Hematopoietic multipotent progenitor cell treated with erythropoietin and hydrocortisone succinate and interleukin-3 and kit ligand, for 4 days (in vitro differentiated cells): ENCODE data around the gene ARID1B.
"Not testable (repeated sequence)": the region's sequence is repeated elsewhere in the genome, so short reads cannot be mapped to it uniquely, and the experiment has no call there.

Source experiments
- DNase-seq: peaks from one replicate; pipeline ENCODE4 v3.0.0-alpha.2; 2015

Gene ARID1B

DNA sequence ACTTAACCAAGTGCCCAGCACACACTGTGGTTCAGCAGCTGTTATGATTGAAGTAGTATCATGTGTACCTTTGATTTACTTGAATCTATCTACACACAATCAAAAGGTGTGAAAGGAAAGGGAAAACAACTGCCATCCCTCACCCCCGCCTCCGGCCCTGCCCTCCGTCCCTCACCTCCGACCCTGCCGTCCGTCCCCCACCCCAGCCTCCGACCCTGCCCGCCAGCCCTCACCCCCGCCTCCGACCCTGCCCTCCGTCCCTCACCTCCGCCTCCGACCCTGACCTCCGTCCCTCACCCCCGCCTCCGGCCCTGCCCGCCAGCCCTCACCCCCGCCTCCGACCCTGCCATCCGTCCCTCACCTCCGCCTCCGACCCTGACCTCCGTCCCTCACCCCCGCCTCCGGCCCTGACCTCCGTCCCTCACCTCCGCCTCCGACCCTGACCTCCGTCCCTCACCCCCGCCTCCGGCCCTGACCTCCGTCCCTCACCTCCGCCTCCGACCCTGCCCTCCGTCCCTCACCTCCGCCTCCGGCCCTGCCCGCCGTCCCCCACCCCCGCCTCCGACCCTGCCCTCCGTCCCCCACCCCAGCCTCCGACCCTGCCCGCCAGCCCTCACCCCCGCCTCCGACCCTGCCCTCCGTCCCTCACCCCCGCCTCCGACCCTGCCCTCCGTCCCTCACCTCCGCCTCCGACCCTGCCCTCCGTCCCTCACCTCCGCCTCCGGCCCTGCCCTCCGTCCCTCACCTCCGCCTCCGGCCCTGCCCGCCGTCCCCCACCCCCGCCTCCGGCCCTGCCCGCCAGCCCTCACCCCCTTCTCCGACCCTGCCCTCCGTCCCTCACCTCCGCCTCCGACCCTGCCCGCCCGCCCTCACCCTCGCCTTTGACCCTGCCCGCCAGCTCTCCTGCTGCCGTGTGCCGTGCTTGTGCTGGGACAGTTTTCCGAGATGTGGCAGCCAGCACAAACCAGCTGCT, 370.2 kb downstream of the ARID1B start:
- not testable (repeated sequence) for DNase-seq

GRCh38 chr6:157148391-157149323, 371.5 kb downstream of the ARID1B start:
- no peak for DNase-seq

GRCh38 chr6:157150076-157150475, 372.9 kb downstream of the ARID1B start:
- no peak for DNase-seq

DNA sequence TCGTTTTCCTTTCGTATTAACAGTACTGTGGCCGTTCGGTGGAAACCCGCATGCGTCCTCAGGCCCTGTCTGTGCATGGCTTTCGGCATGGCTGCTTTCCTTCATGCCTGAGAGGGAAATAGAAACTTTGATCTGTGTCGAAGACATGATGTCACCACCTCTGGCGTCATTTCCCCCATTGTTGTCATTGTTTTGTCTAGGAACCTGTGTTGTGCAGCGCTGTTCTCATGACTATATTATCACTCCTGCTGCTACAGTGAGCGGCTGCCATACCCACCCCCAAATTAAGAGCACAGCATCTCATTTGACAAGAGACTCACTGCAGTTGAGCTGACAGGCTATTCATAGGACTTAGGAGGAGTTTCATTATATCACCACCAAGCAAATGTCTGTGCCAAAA, 373.9 kb downstream of the ARID1B start:
- no peak for DNase-seq

- DNase-seq: no peak
Observed at GRCh38 chr6:157151989-157152388, 374.8 kb downstream of the ARID1B start.

- peak; percentile 23 for DNase-seq
Observed at GRCh38 chr6:157152556-157152955, 375.4 kb downstream of the ARID1B start.

- no peak for DNase-seq
Observed at GRCh38 chr6:157155804-157156203, 378.6 kb downstream of the ARID1B start.

- DNase-seq: no peak
Observed at GRCh38 chr6:157157258-157157657, 380.1 kb downstream of the ARID1B start.

GRCh38 chr6:157158456-157158855, 381.3 kb downstream of the ARID1B start:
- no peak for DNase-seq

DNA sequence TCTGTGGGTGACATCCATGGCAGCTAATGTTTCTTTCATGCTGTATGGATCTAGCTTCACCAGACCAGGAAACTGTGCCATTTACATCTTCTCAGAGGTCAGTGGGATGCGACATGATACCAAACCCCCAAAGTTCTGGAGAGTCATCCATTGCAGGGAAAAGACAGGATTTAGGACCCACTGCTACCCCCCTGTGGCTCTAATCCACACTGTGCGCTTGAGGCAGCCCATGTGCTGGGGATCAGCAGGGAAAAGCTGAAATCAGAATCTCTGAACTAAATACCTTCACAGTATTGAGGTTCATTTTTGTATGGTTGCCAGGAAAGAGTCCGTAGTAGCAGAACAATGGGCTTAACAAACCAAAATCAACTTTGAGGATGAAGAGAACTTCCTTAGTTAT, 381.7 kb downstream of the ARID1B start:
- no peak for DNase-seq

DNA sequence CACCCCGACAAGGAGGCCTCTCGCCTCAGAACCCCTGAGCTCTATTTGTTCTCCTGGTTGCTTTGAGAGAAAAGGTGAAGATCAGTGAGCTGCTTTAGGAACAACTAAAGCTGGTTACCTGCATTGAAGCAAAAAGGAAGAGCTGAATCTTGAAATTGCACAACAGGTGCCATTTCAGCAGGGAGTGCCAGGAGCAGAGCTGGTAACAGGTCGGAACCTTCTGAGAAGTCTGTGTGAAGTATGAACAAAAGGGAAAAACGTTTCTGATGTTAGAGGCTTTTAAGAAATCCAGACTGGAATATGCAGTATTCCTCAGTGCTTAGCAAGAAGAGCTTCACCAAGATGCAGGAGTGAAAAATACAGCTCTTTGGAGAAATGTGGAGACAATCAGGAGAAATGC, 382.2 kb downstream of the ARID1B start:
- no peak for DNase-seq

GRCh38 chr6:157161912-157162311, 384.7 kb downstream of the ARID1B start:
- DNase-seq: no peak

GRCh38 chr6:157162766-157163433, 385.7 kb downstream of the ARID1B start:
- no peak for DNase-seq

DNA sequence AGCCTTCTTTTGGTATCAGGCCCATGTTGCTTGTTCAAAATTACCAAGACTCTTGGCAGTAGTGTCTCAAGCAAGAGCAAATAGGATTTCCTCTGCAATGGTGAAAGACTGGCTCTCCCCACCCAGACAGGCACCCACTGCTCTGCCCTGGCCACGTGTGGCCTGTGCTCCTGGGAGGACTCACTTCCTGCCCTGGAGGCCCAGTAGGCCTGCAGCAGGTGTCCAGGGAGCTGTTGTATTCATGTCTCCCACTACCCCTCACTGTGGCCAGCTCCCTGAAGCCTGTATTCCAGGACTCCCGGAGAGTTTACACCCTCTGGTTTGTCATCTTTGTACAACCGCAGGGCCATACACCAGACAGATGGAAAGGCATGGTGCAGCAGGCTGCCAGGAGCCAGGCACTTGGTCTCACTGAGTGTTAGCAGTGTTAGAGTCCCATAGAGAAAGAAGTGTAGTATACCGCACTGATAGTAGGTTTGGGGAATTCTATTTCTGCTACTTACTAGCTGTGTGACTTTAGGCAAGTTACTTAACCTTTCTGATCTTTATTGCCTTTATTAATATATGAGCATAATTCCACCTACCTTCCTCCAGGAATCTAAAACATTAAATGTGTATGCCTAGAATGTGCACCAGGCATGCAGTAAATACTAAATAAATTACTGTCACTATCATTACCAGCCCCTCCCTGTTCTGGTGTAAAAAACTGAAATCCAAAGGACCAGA, 386.4 kb downstream of the ARID1B start:
- no peak for DNase-seq

- no peak for DNase-seq
Observed at GRCh38 chr6:157164972-157165371, 387.8 kb downstream of the ARID1B start.

- no peak for DNase-seq
Observed at GRCh38 chr6:157166784-157167183, 389.6 kb downstream of the ARID1B start.

- DNase-seq: no peak
Observed at GRCh38 chr6:157167837-157168236, 390.7 kb downstream of the ARID1B start.

DNA sequence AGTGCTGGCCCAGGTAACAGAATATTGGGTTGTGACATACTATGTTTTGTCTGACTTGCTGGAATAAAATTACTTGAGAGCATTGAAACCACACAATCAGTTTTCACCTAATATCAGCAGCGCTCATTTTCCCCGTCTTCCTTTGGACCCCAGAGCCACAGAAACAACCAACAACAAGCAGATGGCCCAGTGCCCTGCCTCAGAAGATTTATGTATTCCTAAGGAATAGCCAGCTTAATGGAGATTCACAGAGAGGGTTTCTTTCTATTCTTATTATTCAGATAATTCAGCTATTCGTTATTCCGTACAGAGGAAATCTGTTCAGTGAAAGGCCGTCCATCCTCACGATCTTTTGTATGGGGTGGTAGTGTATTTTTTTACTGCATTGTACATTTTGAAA, 391.3 kb downstream of the ARID1B start:
- no peak for DNase-seq

- DNase-seq: no peak
Observed at GRCh38 chr6:157169226-157169625, 392.0 kb downstream of the ARID1B start.

- no peak for DNase-seq
Observed at GRCh38 chr6:157169656-157170055, 392.5 kb downstream of the ARID1B start.

DNA sequence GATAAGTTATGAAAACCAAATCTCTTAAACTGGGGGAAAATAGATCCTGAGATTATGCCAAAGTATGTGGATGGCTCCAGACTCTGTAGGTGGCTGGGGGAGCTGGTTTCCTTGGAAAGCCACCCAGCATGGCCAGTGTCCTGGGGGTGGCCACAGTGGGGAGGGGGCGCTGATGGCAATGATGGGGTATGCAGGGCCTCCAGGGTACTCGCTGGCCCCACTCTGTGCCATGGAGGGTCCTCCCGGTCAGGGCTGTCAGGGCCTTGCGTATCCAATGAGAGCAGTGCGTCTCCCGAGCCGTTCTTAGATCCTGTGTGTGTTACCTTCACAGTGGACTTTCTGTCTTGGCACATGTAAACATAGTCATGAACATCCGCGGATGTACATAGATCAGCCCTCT, 393.4 kb downstream of the ARID1B start:
- no peak for DNase-seq

DNA sequence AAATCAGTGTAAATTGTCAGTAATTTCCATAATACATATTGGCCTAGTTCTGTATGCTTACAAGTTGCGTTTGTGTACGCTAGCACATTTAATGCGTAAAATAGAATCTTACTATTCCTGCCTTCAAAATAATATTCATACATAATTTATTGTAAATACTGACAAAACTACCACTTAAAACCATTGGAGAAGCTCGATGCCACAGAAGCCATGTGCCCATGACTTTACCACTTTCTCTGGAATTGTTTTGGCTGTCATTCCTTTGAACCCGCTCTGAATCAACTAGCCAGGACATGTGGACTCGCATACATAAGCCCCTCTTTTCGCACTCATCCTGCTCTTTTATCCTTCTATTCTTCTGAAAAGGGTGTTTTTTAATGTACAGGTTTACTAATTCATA, 394.6 kb downstream of the ARID1B start:
- no peak for DNase-seq
